ENCODE results near the gene IKZF3.
A peak's percentile ranks its signal among the peaks of the same experiment; 100 is the strongest.
"Not testable (repeated sequence)": the region's sequence is repeated elsewhere in the genome, so short reads cannot be mapped to it uniquely, and the experiment has no call there.

The IKZF3 gene

DNA sequence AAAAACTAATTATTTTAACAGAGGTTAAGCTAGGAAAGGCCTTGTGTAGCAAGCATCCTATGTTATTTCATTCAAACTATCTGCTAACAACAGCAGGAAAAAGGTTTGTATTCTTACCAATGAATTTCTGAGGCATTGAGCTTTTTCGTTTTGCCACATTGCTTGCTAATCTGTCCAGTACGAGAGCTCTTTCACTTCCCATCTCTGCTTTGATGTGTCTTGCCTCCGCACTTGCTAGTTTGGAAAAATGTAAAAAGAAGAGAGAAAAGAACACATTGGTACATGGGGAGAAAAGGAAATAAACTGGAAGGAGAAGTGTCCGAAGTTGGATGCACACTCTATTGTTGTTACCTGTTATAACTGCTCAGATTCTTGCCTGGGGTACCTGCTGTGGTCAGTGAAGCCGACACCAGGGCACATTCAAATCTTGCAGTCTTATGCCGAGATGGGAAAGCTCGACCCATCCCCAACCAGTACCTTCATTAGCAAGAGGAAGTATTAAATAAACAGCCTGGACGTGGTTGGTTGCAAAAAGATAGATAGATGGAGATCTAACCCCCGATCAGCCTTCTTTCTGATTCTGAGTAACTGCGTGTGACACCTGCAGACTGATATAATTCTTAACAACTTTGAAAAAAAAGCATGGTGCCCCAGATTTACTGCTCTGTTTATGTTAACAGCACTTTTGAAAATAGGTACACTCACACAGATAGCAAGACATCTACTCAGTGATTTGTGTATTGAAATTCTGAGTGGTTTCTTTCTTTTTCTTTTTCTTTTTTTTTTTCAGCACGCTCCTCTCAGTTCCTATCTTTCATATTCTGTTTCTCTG is 86.4 kb downstream of the IKZF3 start:
- peak; percentile 9 for DNase-seq

- no peak for DNase-seq
Observed at GRCh38 chr17:39776252-39776651, 87.9 kb downstream of the IKZF3 start.

- DNase-seq: no peak
Observed at GRCh38 chr17:39775031-39775430, 89.1 kb downstream of the IKZF3 start.

DNA sequence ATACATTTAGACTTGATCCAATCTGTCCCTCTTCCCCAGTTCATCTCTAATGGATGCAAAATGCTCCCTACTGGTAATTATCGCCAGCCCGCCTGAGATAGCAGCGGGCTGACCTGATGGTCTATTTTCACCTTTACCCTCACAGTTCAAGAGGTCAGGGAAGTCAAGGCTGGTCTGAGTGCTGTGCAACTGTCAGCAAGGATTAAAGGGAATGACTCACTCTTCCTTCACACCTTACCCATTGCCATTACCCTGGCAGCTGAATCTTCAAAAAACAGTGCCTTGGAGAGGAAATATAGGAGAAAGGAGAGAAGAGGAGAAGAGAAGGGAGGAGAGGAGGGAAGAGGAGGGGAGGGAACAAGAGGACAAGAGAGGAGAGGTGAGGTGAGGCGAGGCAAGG is 90.1 kb downstream of the IKZF3 start:
- DNase-seq: no peak

DNA sequence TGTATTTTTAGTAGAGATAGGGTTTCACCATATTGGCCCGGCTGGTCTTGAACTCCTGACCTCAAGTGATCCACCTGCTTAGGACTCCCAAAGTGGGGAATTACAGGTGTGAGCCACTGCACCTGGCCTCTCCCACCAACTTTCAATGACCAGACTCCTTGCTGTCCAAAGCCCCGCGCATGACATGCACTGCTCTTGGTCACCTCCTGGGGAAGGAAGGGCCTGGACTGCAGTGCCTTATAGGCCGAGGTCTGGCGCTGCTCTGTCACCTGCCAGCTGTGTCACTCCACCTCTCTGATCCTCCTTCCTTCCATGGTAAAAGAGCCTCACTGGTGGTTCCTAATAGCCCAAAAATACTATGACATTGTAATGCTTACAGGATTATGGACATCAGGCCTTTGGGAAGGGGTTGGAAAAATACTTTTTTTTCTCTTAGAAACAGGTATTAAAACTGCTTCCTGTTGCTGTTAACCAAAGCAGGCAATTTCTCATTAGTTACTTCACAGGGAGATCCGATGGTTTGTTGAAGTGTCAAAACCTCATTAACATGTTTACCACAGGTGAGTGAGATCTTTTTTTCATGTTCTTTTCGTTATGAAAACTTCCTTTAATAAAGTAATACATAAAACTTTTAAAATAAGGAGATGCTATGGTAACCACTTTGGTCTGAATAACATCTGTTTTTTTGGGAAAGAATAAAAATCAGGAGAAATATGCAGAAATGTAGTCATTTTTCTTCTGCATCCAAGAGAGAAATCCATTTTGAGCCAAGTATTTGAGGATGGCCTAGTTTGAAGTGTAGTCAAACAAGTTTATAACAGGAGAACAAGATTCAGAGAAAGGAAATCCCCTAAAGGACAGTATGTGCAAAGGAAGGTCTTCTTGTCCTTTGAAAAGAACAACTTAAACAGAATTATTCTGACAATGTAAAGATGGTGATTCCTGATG is 90.9 kb downstream of the IKZF3 start:
- DNase-seq: no peak

GRCh38 chr17:39772415-39772814 is 91.7 kb downstream of the IKZF3 start:
- no peak for DNase-seq

DNA sequence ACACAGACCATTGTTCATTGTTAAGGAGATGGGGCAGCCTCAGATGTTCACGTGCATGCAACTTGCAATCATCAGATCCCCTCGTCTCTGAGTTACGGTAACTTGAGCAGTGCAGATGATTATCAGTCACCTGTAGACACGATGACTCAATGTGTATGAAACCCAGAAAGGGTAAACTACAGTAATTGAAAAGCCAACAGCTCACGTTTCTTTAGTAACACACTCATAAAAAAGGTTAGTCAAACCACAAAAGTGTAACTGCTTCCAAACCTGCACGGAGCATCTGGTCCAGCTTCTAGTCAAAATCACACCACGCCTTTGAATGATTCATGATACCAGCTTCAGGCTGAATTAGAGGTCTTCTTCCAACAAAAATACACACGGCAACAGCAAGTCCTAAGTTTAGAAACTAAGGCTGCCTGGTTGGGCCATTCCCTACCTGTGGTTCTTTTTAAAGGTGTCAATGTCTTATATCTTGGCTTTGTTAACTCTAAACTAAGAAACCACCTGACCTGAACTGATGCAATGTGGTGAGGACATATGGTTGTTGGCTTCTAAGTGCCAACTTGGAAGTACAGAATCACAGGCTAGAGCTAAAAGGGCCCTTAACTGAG is 94.0 kb downstream of the IKZF3 start:
- DNase-seq: peak; percentile 75

DNA sequence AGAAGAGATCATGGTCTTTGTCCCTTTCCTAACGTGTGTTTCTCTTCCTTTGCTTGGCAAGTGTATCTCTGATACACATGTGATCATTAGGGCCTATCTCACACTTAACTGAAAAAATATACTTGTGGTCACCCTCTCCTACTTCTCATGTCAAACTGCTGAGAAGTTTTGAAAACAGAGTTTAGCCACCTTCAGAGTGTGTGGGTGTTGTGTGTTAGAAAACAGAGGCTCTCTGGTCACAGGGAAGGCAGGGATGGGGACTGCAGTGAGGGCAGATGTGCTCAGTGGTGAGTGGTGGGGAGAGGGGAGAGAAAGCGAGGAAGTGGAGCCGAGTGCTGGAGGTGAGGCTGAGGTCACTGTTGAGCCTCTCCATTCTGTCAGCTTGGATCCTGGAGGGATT is 97.0 kb downstream of the IKZF3 start:
- DNase-seq: no peak

DNA sequence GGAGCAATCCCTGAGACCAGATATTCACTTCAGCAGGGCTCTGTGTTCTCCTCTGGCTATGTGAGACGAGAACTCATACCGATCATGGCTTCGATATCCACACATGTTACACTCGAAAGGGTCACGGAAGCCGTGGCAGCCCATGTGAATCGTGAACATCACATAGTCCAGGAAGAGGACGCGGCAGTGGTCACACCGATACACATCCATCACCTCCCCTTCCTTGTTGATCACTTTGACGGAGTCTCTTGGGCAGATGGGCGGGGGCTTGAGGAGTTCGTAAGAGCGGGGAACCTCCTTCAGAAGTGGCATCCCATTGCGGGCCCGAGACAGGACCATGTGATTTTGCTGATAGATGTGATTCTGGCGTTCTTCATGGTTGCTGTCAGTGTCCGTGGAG is 98.3 kb downstream of the IKZF3 start:
- DNase-seq: no peak

- no peak for DNase-seq
Observed at GRCh38 chr17:39765175-39765574, 98.9 kb downstream of the IKZF3 start.

GRCh38 chr17:39764171-39764570 is 99.9 kb downstream of the IKZF3 start:
- DNase-seq: not testable (repeated sequence)

GRCh38 chr17:39763051-39763820 is 100.9 kb downstream of the IKZF3 start:
- DNase-seq: no peak

GRCh38 chr17:39761861-39762496 is 102.1 kb downstream of the IKZF3 start:
- DNase-seq: no peak

DNA sequence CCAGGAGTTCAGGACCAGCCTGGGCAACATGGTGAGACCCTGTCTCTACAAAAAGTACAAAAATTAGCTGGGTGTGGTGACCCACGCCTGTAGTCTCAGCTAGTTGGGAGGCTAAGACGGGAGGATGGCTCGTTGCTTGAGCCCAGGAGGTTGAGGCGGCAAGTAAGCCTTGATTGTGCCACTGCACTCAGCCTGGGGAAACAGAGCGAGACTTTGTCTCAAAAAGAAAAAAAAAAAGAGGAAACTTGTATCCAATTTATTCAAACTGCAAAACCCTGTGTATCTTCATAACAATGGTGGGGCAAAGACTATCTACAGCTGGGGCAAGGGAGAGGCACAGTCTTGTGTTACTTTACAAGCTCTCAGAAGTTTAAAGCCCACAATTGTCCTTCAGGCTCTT is 104.9 kb downstream of the IKZF3 start:
- DNase-seq: no peak

DNA sequence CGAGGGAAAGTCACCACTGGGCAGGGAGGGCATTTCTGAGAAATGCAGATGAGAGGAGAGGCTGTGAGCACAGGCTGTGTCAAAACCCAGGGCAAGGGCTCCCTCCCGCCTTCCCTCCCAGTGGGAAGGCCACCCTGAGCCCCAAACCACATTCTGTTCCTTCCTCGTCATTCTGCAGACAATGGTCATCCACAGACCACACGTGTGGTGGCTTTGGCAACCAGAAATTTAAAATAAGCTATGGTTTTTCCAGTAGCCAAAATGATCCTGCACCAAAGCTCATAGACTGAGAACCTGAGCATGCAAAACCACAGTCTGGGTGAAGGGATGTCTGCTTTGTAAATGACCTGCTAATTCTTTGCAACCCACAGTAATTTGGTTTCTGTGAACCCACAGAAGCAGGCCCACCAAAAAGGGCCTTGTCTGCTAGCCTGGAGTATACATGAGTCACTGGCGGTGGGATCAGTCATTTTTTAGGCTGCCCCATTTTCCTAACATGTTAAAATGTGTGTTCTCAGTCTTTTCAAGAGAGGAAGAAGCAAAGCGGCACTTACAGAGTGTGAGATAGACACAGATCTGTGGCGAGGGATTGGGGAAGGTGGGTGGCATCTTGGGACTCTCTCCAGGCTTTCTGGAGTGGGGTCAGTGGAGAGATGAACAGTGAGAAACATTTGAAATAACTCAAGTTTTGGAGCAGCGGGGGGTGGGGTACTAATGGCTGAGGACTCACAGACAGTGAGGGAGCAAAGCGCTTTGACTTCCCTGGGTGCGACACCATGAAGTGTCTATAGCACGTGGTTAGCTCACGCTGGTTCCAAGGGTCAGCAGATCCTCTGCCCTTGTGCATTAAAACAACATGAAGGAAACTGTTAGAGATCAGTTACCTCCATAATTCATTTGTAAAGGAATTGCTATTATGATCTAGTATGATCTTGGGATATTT is 105.9 kb downstream of the IKZF3 start:
- DNase-seq: peak; percentile 72

- DNase-seq: no peak
Observed at GRCh38 chr17:39757176-39757662, 106.9 kb downstream of the IKZF3 start.

DNA sequence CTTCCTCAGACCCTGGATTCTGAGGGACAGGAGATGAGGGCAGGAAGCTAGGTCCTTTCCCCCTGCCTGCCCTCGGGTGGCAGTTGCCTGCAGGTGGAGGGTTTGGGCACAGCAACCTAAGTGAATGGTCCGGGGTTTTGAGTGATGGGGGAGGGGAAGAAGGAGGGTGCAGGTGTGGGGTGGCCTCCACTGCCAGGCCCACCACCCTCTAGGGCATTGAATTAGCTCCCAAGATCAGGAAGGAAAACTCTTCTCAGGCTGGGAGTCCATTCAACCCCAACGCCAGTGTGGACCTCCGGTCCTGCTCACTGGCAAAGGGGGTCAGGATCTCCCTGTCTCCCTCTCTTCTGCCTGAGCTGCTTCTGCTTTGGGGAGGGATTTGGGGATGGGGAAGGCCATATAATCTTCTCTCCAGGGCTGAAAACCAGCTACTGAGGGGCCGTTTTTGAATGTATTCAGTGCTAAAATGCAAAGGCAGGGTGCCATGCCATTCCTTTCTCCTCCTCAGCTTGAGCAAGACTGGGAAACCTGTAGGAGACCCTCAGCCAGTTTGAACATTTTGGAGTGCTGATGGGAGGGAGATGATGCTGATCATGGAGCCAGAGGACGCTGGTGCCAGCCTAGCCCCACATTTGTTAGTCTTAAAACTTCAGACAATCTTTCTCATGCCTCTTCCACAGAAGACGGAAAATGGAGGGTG is 107.6 kb downstream of the IKZF3 start:
- DNase-seq: no peak

DNA sequence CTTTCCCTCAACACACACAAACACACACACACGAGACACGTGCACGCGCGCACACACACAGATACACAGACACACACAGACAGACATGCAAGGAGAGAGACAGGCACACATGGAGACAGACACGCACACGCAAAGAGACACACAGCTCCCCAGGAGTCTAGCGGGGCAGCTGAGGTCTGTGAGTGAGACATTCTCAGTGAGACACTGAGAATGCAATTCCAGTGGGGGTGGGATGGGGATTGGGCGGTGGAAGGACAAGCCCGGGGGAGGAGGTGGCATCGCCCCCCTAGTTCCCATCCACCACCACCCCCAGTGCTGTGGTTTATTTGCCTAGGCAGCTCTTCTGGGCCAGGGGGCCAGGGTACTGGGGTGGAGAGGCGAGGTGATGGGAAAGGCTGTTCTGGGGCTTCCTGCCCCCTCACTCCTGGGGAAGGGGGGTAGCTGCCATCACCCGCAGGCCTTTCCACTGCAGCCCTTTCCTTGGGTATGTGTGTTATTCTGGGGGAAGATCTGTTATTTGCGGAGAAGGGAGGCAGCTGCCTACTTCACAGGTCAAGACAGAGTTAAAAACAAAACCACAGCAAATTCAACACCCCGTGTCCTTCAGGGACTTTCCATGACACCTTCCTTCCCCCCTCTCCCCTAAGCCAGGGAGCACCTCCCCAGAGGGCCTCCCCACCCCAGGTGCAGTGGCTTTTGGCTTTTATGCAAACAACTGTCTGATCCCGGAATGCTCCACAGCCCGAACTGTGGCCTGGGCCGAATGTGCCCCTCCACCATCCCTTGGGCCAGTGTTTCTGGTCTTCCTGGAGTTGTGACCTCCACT is 108.3 kb downstream of the IKZF3 start:
- DNase-seq: peak; percentile 64

DNA sequence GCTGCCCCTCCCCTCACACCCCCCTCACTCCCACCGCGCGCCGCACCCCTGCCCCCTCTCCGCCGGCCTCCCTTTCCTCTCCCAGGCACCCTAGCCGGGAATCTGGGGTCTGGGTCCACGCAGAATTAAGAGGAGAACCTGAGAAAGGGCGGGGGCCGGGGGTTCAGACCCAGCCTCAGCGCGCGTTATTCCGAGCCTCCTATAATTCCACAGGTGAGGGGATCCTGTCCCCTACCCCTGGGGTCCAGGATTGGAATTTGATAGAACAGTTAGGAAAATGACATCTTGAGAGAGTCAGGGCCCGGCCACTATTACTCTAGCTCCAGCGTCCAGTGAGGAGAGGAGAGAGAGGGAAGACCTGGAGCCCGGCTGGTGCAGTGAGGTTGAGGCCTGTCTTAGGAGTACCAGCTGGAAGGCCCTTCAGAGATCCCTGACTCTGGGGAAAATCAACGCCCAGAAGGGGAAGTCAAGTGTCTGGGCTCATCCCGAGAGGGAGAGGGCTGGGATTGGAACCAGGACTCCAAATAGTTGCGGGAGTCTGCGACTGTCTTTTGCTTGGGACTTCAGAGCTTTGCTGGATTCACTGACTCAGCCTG is 109.1 kb downstream of the IKZF3 start:
- no peak for DNase-seq
